ENCODE measurements around the gene CELA2B.

DNA sequence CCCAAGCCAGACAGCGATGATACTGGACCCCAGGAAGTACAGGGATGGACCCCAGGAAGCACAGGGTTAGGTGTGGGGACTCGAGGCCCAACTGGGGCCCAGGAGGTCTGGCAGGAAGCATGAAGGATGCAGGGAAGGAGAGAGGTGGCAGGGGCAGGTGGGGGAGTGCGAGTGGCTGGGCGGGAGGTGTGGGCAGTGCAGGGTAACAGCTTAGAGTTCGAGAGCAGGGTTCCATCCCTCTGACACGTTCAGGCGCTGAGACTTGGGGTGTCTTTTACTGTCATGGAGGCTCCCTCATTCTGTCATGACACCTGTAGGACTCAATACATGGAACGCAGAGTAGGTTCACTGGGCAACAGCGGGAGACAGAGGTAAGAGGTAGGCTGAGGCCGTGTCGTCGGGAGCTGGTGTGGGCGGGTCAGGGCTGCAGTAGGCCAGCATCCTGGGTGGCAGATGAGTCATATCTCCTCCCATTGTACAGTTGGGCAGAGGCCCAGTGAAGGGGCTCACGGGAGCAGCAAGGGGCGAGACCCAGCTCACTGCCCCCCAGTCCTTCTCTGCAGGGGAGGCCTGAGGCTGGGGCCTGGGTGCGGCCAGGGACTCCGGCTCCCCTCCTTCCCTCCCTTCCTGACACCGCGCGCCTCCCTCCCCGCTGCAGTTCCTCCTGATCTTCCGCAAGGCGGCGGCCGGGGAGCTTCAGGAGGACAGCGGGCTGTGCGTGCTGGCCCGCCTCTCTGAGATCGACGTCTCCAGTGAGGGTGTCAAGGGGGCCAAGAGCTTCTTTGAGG is 49.2 kb upstream of the CELA2B start:
- TF ChIP-seq HCFC1 (IDR thresholded peaks at IDR 0.05; ENCODE audit: low read length) (no peak), RAD21 (IDR thresholded peaks at IDR 0.05; ENCODE audit: insufficient read depth, low read depth, low read length) (no peak), TBL1XR1 (IDR thresholded peaks at IDR 0.05; ENCODE audit: low read depth, low read length) (no peak)
- TF ChIP-seq, protein P1, sequence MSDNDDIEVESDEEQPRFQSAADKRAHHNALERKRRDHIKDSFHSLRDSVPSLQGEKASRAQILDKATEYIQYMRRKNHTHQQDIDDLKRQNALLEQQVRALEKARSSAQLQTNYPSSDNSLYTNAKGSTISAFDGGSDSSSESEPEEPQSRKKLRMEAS (IDR thresholded peaks at IDR 0.05; ENCODE audit: low read depth, low read length): no peak

Data from GM12878 (cell line).